Body of pancreas (tissue), 4 donors: ENCODE measurements around the gene TRAK1.

Experiments used
- CTCF ChIP-seq, 7 experiments: fragments of 450-650 bp in 4 of 7; fragments of 200-600 bp in 3 of 7; sonication (generic) in 3 of 7; IDR thresholded peaks; one replicate each; pipeline ENCODE4 v1.5.1; 2016 to 2019; ENCODE audit warnings: antibody characterized with exemption in 7 of 7
- POLR2A ChIP-seq, 3 donors: fragments of 450-650 bp; IDR thresholded peaks; one replicate each; pipeline ENCODE4 v1.6.1; 2016; ENCODE audit warnings: antibody characterized with exemption in 3 of 3, mild to moderate bottlenecking in 2 of 3

- no peak for TF ChIP-seq CTCF (IDR thresholded peaks at IDR 0.05)
- no peak for TF ChIP-seq POLR2A (IDR thresholded peaks at IDR 0.05)
Observed at GRCh38 chr3:42122261-42123011, 31.3 kb downstream of the TRAK1 start.
